Progenitor cell of endocrine pancreas (in vitro differentiated cells): ENCODE results near the gene ARCN1. TPM values are rescaled to one million over a fixed set of nuclear protein-coding genes. Genes with fewer than 3 reads are reported as not detected.
"Not testable (repeated sequence)": the region's sequence is repeated elsewhere in the genome, so short reads cannot be mapped to it uniquely, and the experiment has no call there.

Source experiments
- DNase-seq: peaks from one replicate; pipeline ENCODE4 v3.0.0; 2021; ENCODE audit warnings: low spot score; ENCODE audit not compliant: unreplicated experiment
- H3K27ac Mint-ChIP-seq: 2 replicates; pipeline ENCODE4 v1.8.0; 2021; ENCODE audit warnings: mild to moderate bottlenecking, moderate library complexity, mixed read lengths
- H3K27me3 Mint-ChIP-seq: 2 replicates; pipeline ENCODE4 v1.8.0; 2021; ENCODE audit warnings: mixed read lengths
- H3K36me3 Mint-ChIP-seq: 2 replicates; pipeline ENCODE4 v1.8.0; 2022; ENCODE audit warnings: mixed read lengths; ENCODE audit not compliant: insufficient read depth
- H3K4me1 Mint-ChIP-seq: 2 replicates; pipeline ENCODE4 v1.8.0; 2021; ENCODE audit warnings: low read depth, mixed read lengths
- H3K4me3 Mint-ChIP-seq: 2 replicates; pipeline ENCODE4 v1.8.0; 2021; ENCODE audit warnings: low read depth, mild to moderate bottlenecking, moderate library complexity, mixed read lengths
- H3K9me3 Mint-ChIP-seq: 2 replicates; pipeline ENCODE4 v1.8.0; 2021; ENCODE audit warnings: low read depth, mixed read lengths
- total RNA-seq: library from RNA; stranded (reverse); gene quantifications from 2 replicates; pipeline ENCODE4 v1.2.1, GENCODE V29; 2021
- TF ChIP-seq, protein P1 (sequence below): fragments of 200-600 bp; sonication (generic); IDR thresholded peaks from one replicate; pipeline ENCODE4 v1.5.0; 2021; ENCODE audit warnings: antibody characterized with exemption, mild to moderate bottlenecking; ENCODE audit not compliant: unreplicated experiment

The ARCN1 gene
- total RNA-seq, 1 donor from 2014 or later: 112 TPM

GRCh38 chr11:118581057-118581456, 8.8 kb downstream of the ARCN1 start:
- H3K4me1 Mint-ChIP-seq: peaks cover under 1% of the 10 kb centered on the region
- no peaks in the 10 kb centered on the region for H3K27me3 Mint-ChIP-seq
- no peak overlapping the region for H3K4me3 Mint-ChIP-seq
- no peaks in the 10 kb centered on the region for H3K9me3 Mint-ChIP-seq
- no peak for DNase-seq
- TF ChIP-seq, protein P1, sequence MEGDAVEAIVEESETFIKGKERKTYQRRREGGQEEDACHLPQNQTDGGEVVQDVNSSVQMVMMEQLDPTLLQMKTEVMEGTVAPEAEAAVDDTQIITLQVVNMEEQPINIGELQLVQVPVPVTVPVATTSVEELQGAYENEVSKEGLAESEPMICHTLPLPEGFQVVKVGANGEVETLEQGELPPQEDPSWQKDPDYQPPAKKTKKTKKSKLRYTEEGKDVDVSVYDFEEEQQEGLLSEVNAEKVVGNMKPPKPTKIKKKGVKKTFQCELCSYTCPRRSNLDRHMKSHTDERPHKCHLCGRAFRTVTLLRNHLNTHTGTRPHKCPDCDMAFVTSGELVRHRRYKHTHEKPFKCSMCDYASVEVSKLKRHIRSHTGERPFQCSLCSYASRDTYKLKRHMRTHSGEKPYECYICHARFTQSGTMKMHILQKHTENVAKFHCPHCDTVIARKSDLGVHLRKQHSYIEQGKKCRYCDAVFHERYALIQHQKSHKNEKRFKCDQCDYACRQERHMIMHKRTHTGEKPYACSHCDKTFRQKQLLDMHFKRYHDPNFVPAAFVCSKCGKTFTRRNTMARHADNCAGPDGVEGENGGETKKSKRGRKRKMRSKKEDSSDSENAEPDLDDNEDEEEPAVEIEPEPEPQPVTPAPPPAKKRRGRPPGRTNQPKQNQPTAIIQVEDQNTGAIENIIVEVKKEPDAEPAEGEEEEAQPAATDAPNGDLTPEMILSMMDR: no peak
- H3K27ac Mint-ChIP-seq: no peak overlapping the region
- H3K36me3 Mint-ChIP-seq: peaks cover 12% of the 10 kb centered on the region

DNA sequence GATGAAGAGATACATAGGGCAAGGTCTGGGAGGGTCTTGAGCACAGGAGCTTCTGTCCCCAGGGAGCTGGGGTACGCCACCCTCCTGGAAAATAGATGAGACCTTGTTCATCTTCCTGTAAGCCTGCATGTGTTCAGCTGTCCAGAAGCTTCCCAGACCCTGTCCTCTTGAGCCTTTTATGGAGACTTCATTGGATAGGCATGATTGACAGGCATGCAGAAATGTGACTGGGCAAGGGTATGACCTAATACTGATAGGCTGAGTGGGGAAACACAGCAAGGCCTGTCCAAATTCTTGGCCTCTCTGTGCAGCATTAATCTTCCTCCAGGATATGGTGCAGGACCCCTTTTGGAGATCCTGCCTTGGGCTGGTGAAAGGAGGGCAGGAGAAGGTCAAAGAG, 15.7 kb downstream of the ARCN1 start:
- H3K9me3 Mint-ChIP-seq: no peaks in the 10 kb centered on the region
- no peaks in the 10 kb centered on the region for H3K27me3 Mint-ChIP-seq
- H3K36me3 Mint-ChIP-seq: peaks cover 19% of the 10 kb centered on the region
- TF ChIP-seq, protein P1: no peak
- DNase-seq: no peak
- H3K4me3 Mint-ChIP-seq: no peak overlapping the region
- H3K4me1 Mint-ChIP-seq: no peaks in the 10 kb centered on the region
- no peak overlapping the region for H3K27ac Mint-ChIP-seq

GRCh38 chr11:118592616-118593367, 20.6 kb downstream of the ARCN1 start:
- no peak for DNase-seq
- H3K36me3 Mint-ChIP-seq: peaks cover 20% of the 10 kb centered on the region
- TF ChIP-seq, protein P1: no peak
- no peaks in the 10 kb centered on the region for H3K27me3 Mint-ChIP-seq
- H3K4me1 Mint-ChIP-seq: no peaks in the 10 kb centered on the region
- no peaks in the 10 kb centered on the region for H3K9me3 Mint-ChIP-seq
- H3K4me3 Mint-ChIP-seq: no peak overlapping the region
- H3K27ac Mint-ChIP-seq: no peak overlapping the region

DNA sequence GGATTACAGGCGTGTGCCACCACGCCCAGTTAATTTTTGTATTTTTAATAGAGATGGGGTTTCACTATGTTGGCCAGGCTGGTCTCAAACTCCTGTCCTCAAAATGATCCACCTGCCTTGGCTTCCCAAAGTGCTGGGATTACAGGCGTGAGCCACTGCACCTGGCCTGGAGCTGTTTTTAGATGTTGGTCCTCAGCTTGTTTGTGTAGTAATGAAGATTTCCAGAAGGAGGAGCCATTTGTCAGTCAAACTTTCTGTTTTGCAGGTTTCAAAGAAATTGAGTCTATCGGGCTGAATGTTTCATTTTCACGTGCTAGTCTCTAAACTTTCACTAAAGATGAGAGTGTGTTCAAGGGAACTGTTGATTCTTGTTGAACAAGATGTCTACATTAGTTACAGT, 22.8 kb downstream of the ARCN1 start:
- not testable (repeated sequence) for H3K9me3 Mint-ChIP-seq, H3K27ac Mint-ChIP-seq, H3K4me1 Mint-ChIP-seq, DNase-seq, H3K27me3 Mint-ChIP-seq, H3K4me3 Mint-ChIP-seq
- peaks cover 25% of the 10 kb centered on the region for H3K36me3 Mint-ChIP-seq
- TF ChIP-seq, protein P1: peak; percentile 52

DNA sequence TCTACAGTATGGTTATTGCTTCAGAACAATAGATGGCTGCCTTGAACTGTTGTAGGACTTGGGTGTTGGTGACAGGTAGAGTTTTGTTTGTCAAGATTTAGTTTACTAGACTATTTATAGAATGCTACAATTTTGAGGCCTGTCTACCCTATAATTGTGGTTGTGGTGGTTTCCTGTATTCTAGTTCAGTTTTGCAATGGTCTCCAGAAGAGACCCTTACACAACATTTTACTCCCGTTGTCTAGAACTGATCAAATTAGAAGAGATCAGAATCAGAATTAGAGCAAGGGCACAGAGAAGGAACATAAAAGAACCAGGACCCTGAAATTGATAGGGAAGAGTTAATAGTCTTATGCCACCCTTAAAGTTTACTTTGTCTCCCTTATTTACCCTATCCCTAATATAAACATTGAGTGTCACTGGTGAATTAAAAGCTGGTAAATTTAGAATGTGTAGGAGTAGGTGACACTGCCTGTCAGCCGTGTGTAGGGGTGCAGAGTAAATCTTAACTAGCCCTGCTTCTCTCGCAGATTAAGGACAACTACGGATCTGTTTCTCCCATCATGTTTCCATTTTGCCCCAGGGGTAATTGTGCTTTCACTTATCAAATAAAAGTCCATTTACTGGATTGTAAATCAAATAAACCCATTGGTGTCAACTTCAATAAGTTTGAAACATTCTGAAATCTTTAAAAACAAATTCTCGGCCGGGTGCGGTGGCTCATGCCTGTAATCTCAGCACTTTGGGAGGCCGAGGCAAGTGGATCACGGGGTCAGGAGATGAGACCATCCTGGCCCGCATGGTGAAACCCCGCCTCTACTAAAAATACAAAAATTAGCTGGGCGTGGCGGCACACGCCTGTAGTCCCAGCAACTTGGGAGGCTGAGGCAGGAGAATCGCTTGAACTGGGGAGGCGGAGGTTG, 24.3 kb downstream of the ARCN1 start:
- DNase-seq: no peak
- no peak overlapping the region for H3K27ac Mint-ChIP-seq
- H3K36me3 Mint-ChIP-seq: peaks cover 26% of the 10 kb centered on the region
- H3K4me1 Mint-ChIP-seq: no peaks in the 10 kb centered on the region
- TF ChIP-seq, protein P1: no peak
- no peak overlapping the region for H3K4me3 Mint-ChIP-seq
- H3K9me3 Mint-ChIP-seq: no peaks in the 10 kb centered on the region
- H3K27me3 Mint-ChIP-seq: no peaks in the 10 kb centered on the region
